ENCODE measurements around the gene HMG20B.
"Not testable (repeated sequence)": the region's sequence is repeated elsewhere in the genome, so short reads cannot be mapped to it uniquely, and the experiment has no call there.

HMG20B gene

GRCh38 chr19:3556978-3557460 lies 15.7 kb upstream of the HMG20B start:
- DNase-seq, result peak; percentile 67 to 76

GRCh38 chr19:3557461-3558248 lies 15.1 kb upstream of the HMG20B start, which contains the start of gene MFSD12:
Gene MFSD12, minus strand, starts transcription at chr19:3557586. Its CDS starts 183 bp downstream, at chr19:3557403.
- DNase-seq, result peak; percentile 95 to 97

GRCh38 chr19:3563709-3564524 lies 8.8 kb upstream of the HMG20B start:
- no peak for DNase-seq

- no peak for DNase-seq
Observed at GRCh38 chr19:3565139-3565538, 7.6 kb upstream of the HMG20B start.

- not testable (repeated sequence) for DNase-seq
Observed at GRCh38 chr19:3570042-3570441, 2.7 kb upstream of the HMG20B start.

- no peak for DNase-seq
Observed at GRCh38 chr19:3570606-3571011, 2.1 kb upstream of the HMG20B start.

- DNase-seq, result peak; percentile 99 to 100
Observed at GRCh38 chr19:3572132-3572854, 451 bp upstream of the HMG20B start.

GRCh38 chr19:3573162-3573857 lies 566 bp downstream of the HMG20B start:
- DNase-seq, result peak in 1 of 2 experiments; percentile 8

GRCh38 chr19:3573858-3574637 lies 1.3 kb downstream of the HMG20B start:
- DNase-seq, result peak; percentile 72 to 79

GRCh38 chr19:3575260-3575741 lies 2.6 kb downstream of the HMG20B start:
- no peak for DNase-seq

- no peak for DNase-seq
Observed at GRCh38 chr19:3575949-3576673, 3.4 kb downstream of the HMG20B start.

GRCh38 chr19:3576696-3577443 lies 4.1 kb downstream of the HMG20B start:
- no peak for DNase-seq

GRCh38 chr19:3577723-3578344 lies 5.1 kb downstream of the HMG20B start:
- no peak for DNase-seq

GRCh38 chr19:3578390-3578789 lies 5.6 kb downstream of the HMG20B start:
- DNase-seq, result no peak

GRCh38 chr19:3580156-3580934 lies 7.6 kb downstream of the HMG20B start:
- no peak for DNase-seq

GRCh38 chr19:3581792-3582191 lies 9.0 kb downstream of the HMG20B start:
- not testable (repeated sequence) for DNase-seq

- DNase-seq, result not testable (repeated sequence)
Observed at GRCh38 chr19:3584036-3584802, 11.5 kb downstream of the HMG20B start.
